ENCODE measurements around the gene BRD2.
"Not testable (repeated sequence)": the region's sequence is repeated elsewhere in the genome, so short reads cannot be mapped to it uniquely, and the experiment has no call there.

The BRD2 gene

GRCh38 chr6:32968093-32968866 lies at the start of gene BRD2:
Gene BRD2, plus strand, starts transcription at chr6:32968594. Its CDS starts 4,305 bp downstream, at chr6:32972899.
- H3K9me3 Mint-ChIP-seq = no peaks in the 10 kb centered on the region

GRCh38 chr6:32920715-32921114 lies 47.7 kb upstream of the BRD2 start:
- no peaks in the 10 kb centered on the region for H3K4me1 Mint-ChIP-seq (ENCODE audit: low read depth)
- no peaks in the 10 kb centered on the region for H3K9me3 Mint-ChIP-seq
- no peaks in the 10 kb centered on the region for H3K36me3 Mint-ChIP-seq (ENCODE audit: low read depth)
- H3K27ac Mint-ChIP-seq = no peak overlapping the region
- H3K4me3 Mint-ChIP-seq = no peak overlapping the region
- peaks cover 55% of the 10 kb centered on the region for H3K27me3 Mint-ChIP-seq (ENCODE audit: low read depth)

More at GRCh38 chr6:32968093-32968866, at the start of gene BRD2:
- H3K4me1 Mint-ChIP-seq (ENCODE audit: low read depth) = peaks cover 25% of the 10 kb centered on the region
- H3K27me3 Mint-ChIP-seq (ENCODE audit: low read depth) = no peaks in the 10 kb centered on the region
- H3K4me3 Mint-ChIP-seq = peak within 1 kb of the TSS; percentile 93
- H3K36me3 Mint-ChIP-seq (ENCODE audit: low read depth) = peaks cover 36% of the 10 kb centered on the region
- peak within 1 kb of the TSS; percentile 87 for H3K27ac Mint-ChIP-seq

- Mint-ChIP-seq H3K4me3 (no peak overlapping the region), H3K4me1 (ENCODE audit: low read depth) (no peaks in the 10 kb centered on the region), H3K27ac (no peak overlapping the region), H3K36me3 (ENCODE audit: low read depth) (no peaks in the 10 kb centered on the region), H3K27me3 (ENCODE audit: low read depth) (peaks cover 49% of the 10 kb centered on the region), H3K9me3 (no peaks in the 10 kb centered on the region)
Observed at GRCh38 chr6:32922083-32922482, 46.3 kb upstream of the BRD2 start.

- Mint-ChIP-seq H3K4me1 (ENCODE audit: low read depth) (peaks cover 10% of the 10 kb centered on the region), H3K9me3 (no peaks in the 10 kb centered on the region)
Observed at GRCh38 chr6:32931211-32931610, 37.2 kb upstream of the BRD2 start.

GRCh38 chr6:32932132-32932868 lies 36.1 kb upstream of the BRD2 start:
- Mint-ChIP-seq H3K4me1 (ENCODE audit: low read depth) (peaks cover 10% of the 10 kb centered on the region), H3K9me3 (no peaks in the 10 kb centered on the region), H3K4me3 (no peak overlapping the region), H3K36me3 (ENCODE audit: low read depth) (no peaks in the 10 kb centered on the region), H3K27me3 (ENCODE audit: low read depth) (peaks cover 33% of the 10 kb centered on the region), H3K27ac (no peak overlapping the region)

More at GRCh38 chr6:32931211-32931610, 37.2 kb upstream of the BRD2 start:
- Mint-ChIP-seq H3K27ac (no peak overlapping the region), H3K36me3 (ENCODE audit: low read depth) (no peaks in the 10 kb centered on the region), H3K4me3 (no peak overlapping the region), H3K27me3 (ENCODE audit: low read depth) (peaks cover 35% of the 10 kb centered on the region)

GRCh38 chr6:32933661-32934085 lies 34.7 kb upstream of the BRD2 start:
- Mint-ChIP-seq H3K4me1 (ENCODE audit: low read depth) (peaks cover 13% of the 10 kb centered on the region), H3K27me3 (ENCODE audit: low read depth) (peaks cover 32% of the 10 kb centered on the region), H3K4me3 (no peak overlapping the region), H3K9me3 (no peaks in the 10 kb centered on the region), H3K27ac (no peak overlapping the region), H3K36me3 (ENCODE audit: low read depth) (no peaks in the 10 kb centered on the region)

- H3K4me1 Mint-ChIP-seq (ENCODE audit: low read depth) = peaks cover 18% of the 10 kb centered on the region
- no peaks in the 10 kb centered on the region for H3K36me3 Mint-ChIP-seq (ENCODE audit: low read depth)
- no peak overlapping the region for H3K4me3 Mint-ChIP-seq
- no peaks in the 10 kb centered on the region for H3K9me3 Mint-ChIP-seq
- H3K27me3 Mint-ChIP-seq (ENCODE audit: low read depth) = peaks cover 20% of the 10 kb centered on the region
- peak overlapping the region; percentile 23 for H3K27ac Mint-ChIP-seq
Observed at GRCh38 chr6:32935551-32936238, 32.7 kb upstream of the BRD2 start.

- no peaks in the 10 kb centered on the region for H3K9me3 Mint-ChIP-seq
- peaks cover 26% of the 10 kb centered on the region for H3K4me1 Mint-ChIP-seq (ENCODE audit: low read depth)
Observed at GRCh38 chr6:32936239-32937152, 31.9 kb upstream of the BRD2 start.

GRCh38 chr6:32937230-32937633 lies 31.2 kb upstream of the BRD2 start:
- peaks cover 31% of the 10 kb centered on the region for H3K4me1 Mint-ChIP-seq (ENCODE audit: low read depth)
- H3K36me3 Mint-ChIP-seq (ENCODE audit: low read depth) = no peaks in the 10 kb centered on the region
- H3K4me3 Mint-ChIP-seq = no peak overlapping the region
- H3K27me3 Mint-ChIP-seq (ENCODE audit: low read depth) = peaks cover 13% of the 10 kb centered on the region
- H3K27ac Mint-ChIP-seq = no peak overlapping the region
- no peaks in the 10 kb centered on the region for H3K9me3 Mint-ChIP-seq

More at GRCh38 chr6:32936239-32937152, 31.9 kb upstream of the BRD2 start:
- no peak overlapping the region for H3K4me3 Mint-ChIP-seq
- H3K27me3 Mint-ChIP-seq (ENCODE audit: low read depth) = peaks cover 14% of the 10 kb centered on the region
- H3K36me3 Mint-ChIP-seq (ENCODE audit: low read depth) = no peaks in the 10 kb centered on the region
- no peak overlapping the region for H3K27ac Mint-ChIP-seq

GRCh38 chr6:32938494-32938893 lies 29.9 kb upstream of the BRD2 start:
- H3K27ac Mint-ChIP-seq = no peak overlapping the region
- no peak overlapping the region for H3K4me3 Mint-ChIP-seq
- peaks cover 43% of the 10 kb centered on the region for H3K4me1 Mint-ChIP-seq (ENCODE audit: low read depth)
- no peaks in the 10 kb centered on the region for H3K9me3 Mint-ChIP-seq
- peaks cover 8% of the 10 kb centered on the region for H3K27me3 Mint-ChIP-seq (ENCODE audit: low read depth)
- no peaks in the 10 kb centered on the region for H3K36me3 Mint-ChIP-seq (ENCODE audit: low read depth)

GRCh38 chr6:32940656-32941213 lies 27.7 kb upstream of the BRD2 start, which contains the start of gene HLA-DMB:
Gene HLA-DMB, minus strand, starts transcription at chr6:32941028. Its CDS starts 221 bp downstream, at chr6:32940807.
- H3K27me3 Mint-ChIP-seq (ENCODE audit: low read depth) = peaks cover 7% of the 10 kb centered on the region
- peaks cover 55% of the 10 kb centered on the region for H3K4me1 Mint-ChIP-seq (ENCODE audit: low read depth)
- H3K36me3 Mint-ChIP-seq (ENCODE audit: low read depth) = peaks cover 5% of the 10 kb centered on the region
- H3K27ac Mint-ChIP-seq = peak within 1 kb of the TSS; percentile 95
- peaks cover 6% of the 10 kb centered on the region for H3K9me3 Mint-ChIP-seq
- peak within 1 kb of the TSS; percentile 84 for H3K4me3 Mint-ChIP-seq

GRCh38 chr6:32941214-32941768 lies 27.1 kb upstream of the BRD2 start:
- H3K4me3 Mint-ChIP-seq = peak overlapping the region; percentile 84
- H3K27ac Mint-ChIP-seq = peak overlapping the region; percentile 95
- peaks cover 5% of the 10 kb centered on the region for H3K36me3 Mint-ChIP-seq (ENCODE audit: low read depth)
- peaks cover 53% of the 10 kb centered on the region for H3K4me1 Mint-ChIP-seq (ENCODE audit: low read depth)
- peaks cover 10% of the 10 kb centered on the region for H3K9me3 Mint-ChIP-seq
- H3K27me3 Mint-ChIP-seq (ENCODE audit: low read depth) = peaks cover 4% of the 10 kb centered on the region

GRCh38 chr6:32942555-32943123 lies 25.8 kb upstream of the BRD2 start:
- H3K36me3 Mint-ChIP-seq (ENCODE audit: low read depth); H3K27ac Mint-ChIP-seq; H3K4me3 Mint-ChIP-seq; H3K27me3 Mint-ChIP-seq (ENCODE audit: low read depth): not testable (repeated sequence)
- peaks cover 13% of the 10 kb centered on the region for H3K9me3 Mint-ChIP-seq
- H3K4me1 Mint-ChIP-seq (ENCODE audit: low read depth) = peaks cover 61% of the 10 kb centered on the region
